GM12865 (cell line): ENCODE measurements around the gene EVPL.

ENCODE experiments used
- DNase-seq: peaks from one replicate; pipeline ENCODE4 v3.0.0; 2010; ENCODE audit warnings: low read depth
- H3K4me3 ChIP-seq: 2 replicates; pipeline ENCODE4 v1.5.1; 2011; ENCODE audit warnings: mild to moderate bottlenecking, low read depth, low read length, control low read depth
- CTCF ChIP-seq: IDR thresholded peaks from 2 replicates; pipeline ENCODE4 v1.5.1; 2011; ENCODE audit warnings: low read length, control low read depth, low read depth, inconsistent platforms; ENCODE audit not compliant: insufficient read depth; ENCODE audit errors: missing control alignments

EVPL gene

DNA sequence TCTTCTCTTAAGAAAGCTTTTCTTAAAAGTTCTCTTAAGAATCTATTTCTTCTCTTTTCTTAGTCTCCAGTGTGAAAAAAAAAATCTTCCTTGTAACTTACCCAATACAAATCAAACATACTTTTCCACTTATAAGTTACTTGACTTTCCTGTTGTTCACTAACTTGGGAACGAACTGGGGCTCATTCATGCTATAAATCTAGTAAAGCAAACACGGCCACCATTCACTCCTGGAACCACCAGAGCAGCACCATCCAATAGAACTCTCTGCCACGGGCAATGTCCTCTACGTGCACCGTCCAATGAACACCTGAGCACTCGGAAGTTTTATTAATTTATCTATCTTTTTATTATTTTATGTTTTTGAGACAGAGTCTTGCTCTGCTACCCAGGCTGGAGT, 24.5 kb upstream of the EVPL start:
- TF ChIP-seq CTCF = no peak
- no peak for DNase-seq
- H3K4me3 ChIP-seq = no peak overlapping the region

- TF ChIP-seq CTCF = no peak
- H3K4me3 ChIP-seq = no peak overlapping the region
Observed at GRCh38 chr17:76050538-76051467, 23.7 kb upstream of the EVPL start.

DNA sequence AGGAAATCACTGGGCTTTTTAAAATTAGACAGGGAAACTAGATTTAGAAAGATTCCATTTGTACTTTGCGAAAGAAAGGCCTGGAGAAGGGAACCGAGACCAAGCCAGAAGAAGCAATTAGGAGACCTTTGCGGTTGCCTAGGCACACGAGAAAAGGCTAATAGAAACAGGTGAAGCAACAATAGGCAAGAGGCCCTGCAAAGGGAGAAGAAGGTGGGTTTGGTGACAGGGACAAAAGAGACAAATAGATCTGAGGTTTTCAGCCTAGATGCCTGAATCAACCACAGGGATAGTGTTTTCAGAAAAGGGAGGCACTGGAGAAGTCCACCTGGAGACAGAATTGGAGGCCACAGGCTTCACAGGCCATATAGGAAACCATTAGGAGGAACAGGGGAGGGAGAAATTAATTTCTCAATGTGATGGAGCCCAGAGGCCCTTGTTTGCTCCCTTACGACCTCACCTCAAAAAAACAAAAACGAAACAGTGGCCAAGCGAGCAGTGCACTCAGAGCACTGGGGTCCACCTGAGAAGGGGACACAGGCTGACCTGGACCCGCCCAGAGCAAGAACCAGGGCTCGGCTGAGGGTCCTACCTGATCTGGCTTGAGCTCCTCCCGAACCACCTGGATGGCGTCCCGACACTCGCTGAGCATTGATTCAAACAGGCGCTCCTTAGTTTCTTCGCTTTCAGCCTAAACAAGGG, 22.9 kb upstream of the EVPL start:
- DNase-seq = no peak
- TF ChIP-seq CTCF = no peak
- no peak overlapping the region for H3K4me3 ChIP-seq

More at GRCh38 chr17:76050538-76051467, 23.7 kb upstream of the EVPL start:
- no peak for DNase-seq

DNA sequence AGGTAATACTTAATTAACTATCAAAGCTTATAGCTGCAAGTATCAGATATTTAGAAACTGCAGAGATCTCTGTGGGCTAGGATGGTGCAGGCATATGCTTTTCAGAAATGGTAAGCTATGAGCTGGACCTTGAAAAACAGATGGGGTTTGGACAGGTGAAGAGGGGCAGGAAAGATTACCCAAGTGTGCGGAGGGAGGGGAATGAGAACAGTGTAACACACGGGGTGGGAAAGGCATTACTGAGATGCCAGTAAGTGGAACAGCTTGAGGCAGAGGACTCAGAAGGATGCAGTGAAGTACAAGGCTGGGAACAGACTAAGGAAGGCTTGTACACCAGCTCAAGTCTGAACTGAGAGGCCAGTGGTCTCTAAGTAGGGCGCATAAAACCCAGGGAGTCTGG, 22.1 kb upstream of the EVPL start:
- H3K4me3 ChIP-seq = no peak overlapping the region
- DNase-seq = no peak
- no peak for TF ChIP-seq CTCF

DNA sequence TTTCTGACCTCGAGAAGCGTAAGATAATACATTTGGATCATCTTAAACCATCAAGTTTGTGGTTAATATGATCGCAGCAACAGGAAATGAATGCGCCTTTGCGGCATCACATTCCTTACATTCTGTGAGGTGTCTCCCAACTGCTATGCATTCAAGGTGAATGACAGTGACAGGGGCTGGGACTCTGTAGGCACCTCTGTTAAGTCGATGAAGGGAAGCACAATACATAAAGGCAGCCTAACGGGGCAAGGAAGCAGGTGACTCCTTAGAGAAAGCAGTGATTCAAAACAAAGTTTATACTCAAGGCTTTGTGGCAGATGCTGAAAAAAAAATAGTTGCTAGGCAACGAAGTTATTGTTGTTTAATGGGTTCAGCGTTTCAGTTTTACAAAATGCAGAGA, 21.6 kb upstream of the EVPL start:
- H3K4me3 ChIP-seq = no peak overlapping the region
- no peak for DNase-seq
- TF ChIP-seq CTCF = no peak

GRCh38 chr17:76048025-76048605, 21.0 kb upstream of the EVPL start:
- no peak for TF ChIP-seq CTCF
- H3K4me3 ChIP-seq = no peak overlapping the region
- peak; percentile 65 for DNase-seq
